ENCODE measurements around the gene EXOSC9. TPM values are rescaled to one million over a fixed set of nuclear protein-coding genes. Genes with fewer than 3 reads are reported as not detected.

The EXOSC9 gene
- total RNA-seq, 1 donor from 2014 or later, result 25.1 TPM

GRCh38 chr4:121769341-121769740 lies 31.8 kb upstream of the EXOSC9 start:
- H3K27ac ChIP-seq (ENCODE audit: low read depth, low read length), result no peak overlapping the region
- no peaks in the 10 kb centered on the region for H3K36me3 ChIP-seq (ENCODE audit: control insufficient read depth in 3 of 3, insufficient read depth in 3 of 3, low read length in 3 of 3)
- no peak overlapping the region for H3K4me3 ChIP-seq (ENCODE audit: low read length in 3 of 3)
- H3K4me1 ChIP-seq (ENCODE audit: control insufficient read depth in 3 of 3, insufficient read depth in 3 of 3, low read length in 3 of 3), result peaks cover 0 to 4% (median 4%) of the 10 kb centered on the region in 3 donors
- no peaks in the 10 kb centered on the region for H3K9me3 ChIP-seq (ENCODE audit: control insufficient read depth in 3 of 3, low read length in 3 of 3)
- H3K9ac ChIP-seq (ENCODE audit: low read depth in 1 of 3, low read length in 3 of 3), result no peak overlapping the region
- peaks cover 21 to 29% (median 24%) of the 10 kb centered on the region in 3 donors for H3K27me3 ChIP-seq (ENCODE audit: control insufficient read depth in 3 of 3, insufficient read depth in 3 of 3, low read length in 3 of 3)

- H3K4me3 ChIP-seq (ENCODE audit: low read length in 3 of 3), result no peak overlapping the region
- peaks cover 7 to 12% (median 8%) of the 10 kb centered on the region in 3 donors for H3K27me3 ChIP-seq (ENCODE audit: control insufficient read depth in 3 of 3, insufficient read depth in 3 of 3, low read length in 3 of 3)
- H3K4me1 ChIP-seq (ENCODE audit: control insufficient read depth in 3 of 3, insufficient read depth in 3 of 3, low read length in 3 of 3), result no peaks in the 10 kb centered on the region
- H3K9ac ChIP-seq (ENCODE audit: low read depth in 1 of 3, low read length in 3 of 3), result no peak overlapping the region
- no peaks in the 10 kb centered on the region for H3K36me3 ChIP-seq (ENCODE audit: control insufficient read depth in 3 of 3, insufficient read depth in 3 of 3, low read length in 3 of 3)
- no peak overlapping the region for H3K27ac ChIP-seq (ENCODE audit: low read depth, low read length)
- H3K9me3 ChIP-seq (ENCODE audit: control insufficient read depth in 3 of 3, low read length in 3 of 3), result no peaks in the 10 kb centered on the region
Measured at GRCh38 chr4:121771869-121772268, 29.3 kb upstream of the EXOSC9 start.

GRCh38 chr4:121773883-121774282 lies 27.2 kb upstream of the EXOSC9 start:
- H3K9ac ChIP-seq (ENCODE audit: low read depth in 1 of 3, low read length in 3 of 3), result no peak overlapping the region
- H3K27ac ChIP-seq (ENCODE audit: low read depth, low read length), result no peak overlapping the region
- no peaks in the 10 kb centered on the region for H3K9me3 ChIP-seq (ENCODE audit: control insufficient read depth in 3 of 3, low read length in 3 of 3)
- no peaks in the 10 kb centered on the region for H3K4me1 ChIP-seq (ENCODE audit: control insufficient read depth in 3 of 3, insufficient read depth in 3 of 3, low read length in 3 of 3)
- H3K27me3 ChIP-seq (ENCODE audit: control insufficient read depth in 3 of 3, insufficient read depth in 3 of 3, low read length in 3 of 3), result peaks cover 7 to 12% (median 8%) of the 10 kb centered on the region in 3 donors
- no peak overlapping the region for H3K4me3 ChIP-seq (ENCODE audit: low read length in 3 of 3)
- H3K36me3 ChIP-seq (ENCODE audit: control insufficient read depth in 3 of 3, insufficient read depth in 3 of 3, low read length in 3 of 3), result no peaks in the 10 kb centered on the region

GRCh38 chr4:121776610-121777401 lies 24.3 kb upstream of the EXOSC9 start:
- no peak overlapping the region for H3K4me3 ChIP-seq (ENCODE audit: low read length in 3 of 3)
- H3K27ac ChIP-seq (ENCODE audit: low read depth, low read length), result no peak overlapping the region
- no peak overlapping the region for H3K9ac ChIP-seq (ENCODE audit: low read depth in 1 of 3, low read length in 3 of 3)

GRCh38 chr4:121777625-121778024 lies 23.5 kb upstream of the EXOSC9 start:
- no peaks in the 10 kb centered on the region for H3K4me1 ChIP-seq (ENCODE audit: control insufficient read depth in 3 of 3, insufficient read depth in 3 of 3, low read length in 3 of 3)
- no peaks in the 10 kb centered on the region for H3K36me3 ChIP-seq (ENCODE audit: control insufficient read depth in 3 of 3, insufficient read depth in 3 of 3, low read length in 3 of 3)
- H3K27me3 ChIP-seq (ENCODE audit: control insufficient read depth in 3 of 3, insufficient read depth in 3 of 3, low read length in 3 of 3), result peaks cover 0 to 3% (median 0%) of the 10 kb centered on the region in 3 donors
- no peak overlapping the region for H3K9ac ChIP-seq (ENCODE audit: low read depth in 1 of 3, low read length in 3 of 3)
- H3K4me3 ChIP-seq (ENCODE audit: low read length in 3 of 3), result no peak overlapping the region
- H3K27ac ChIP-seq (ENCODE audit: low read depth, low read length), result no peak overlapping the region
- H3K9me3 ChIP-seq (ENCODE audit: control insufficient read depth in 3 of 3, low read length in 3 of 3), result no peaks in the 10 kb centered on the region

More at GRCh38 chr4:121776610-121777401, 24.3 kb upstream of the EXOSC9 start:
- Histone ChIP-seq H3K27me3 (ENCODE audit: control insufficient read depth in 3 of 3, insufficient read depth in 3 of 3, low read length in 3 of 3) (peaks cover 0 to 6% (median 0%) of the 10 kb centered on the region in 3 donors), H3K9me3 (ENCODE audit: control insufficient read depth in 3 of 3, low read length in 3 of 3) (no peaks in the 10 kb centered on the region), H3K36me3 (ENCODE audit: control insufficient read depth in 3 of 3, insufficient read depth in 3 of 3, low read length in 3 of 3) (no peaks in the 10 kb centered on the region), H3K4me1 (ENCODE audit: control insufficient read depth in 3 of 3, insufficient read depth in 3 of 3, low read length in 3 of 3) (no peaks in the 10 kb centered on the region)

GRCh38 chr4:121778991-121779628 lies 22.0 kb upstream of the EXOSC9 start:
- peaks cover 0 to 3% (median 0%) of the 10 kb centered on the region in 3 donors for H3K27me3 ChIP-seq (ENCODE audit: control insufficient read depth in 3 of 3, insufficient read depth in 3 of 3, low read length in 3 of 3)
- no peaks in the 10 kb centered on the region for H3K36me3 ChIP-seq (ENCODE audit: control insufficient read depth in 3 of 3, insufficient read depth in 3 of 3, low read length in 3 of 3)
- H3K9me3 ChIP-seq (ENCODE audit: control insufficient read depth in 3 of 3, low read length in 3 of 3), result no peaks in the 10 kb centered on the region
- no peak overlapping the region for H3K9ac ChIP-seq (ENCODE audit: low read depth in 1 of 3, low read length in 3 of 3)
- no peak overlapping the region for H3K27ac ChIP-seq (ENCODE audit: low read depth, low read length)
- no peak overlapping the region for H3K4me3 ChIP-seq (ENCODE audit: low read length in 3 of 3)
- H3K4me1 ChIP-seq (ENCODE audit: control insufficient read depth in 3 of 3, insufficient read depth in 3 of 3, low read length in 3 of 3), result no peaks in the 10 kb centered on the region

GRCh38 chr4:121783210-121783609 lies 17.9 kb upstream of the EXOSC9 start:
- peaks cover 0 to 4% (median 0%) of the 10 kb centered on the region in 3 donors for H3K9me3 ChIP-seq (ENCODE audit: control insufficient read depth in 3 of 3, low read length in 3 of 3)
- H3K27me3 ChIP-seq (ENCODE audit: control insufficient read depth in 3 of 3, insufficient read depth in 3 of 3, low read length in 3 of 3), result peaks cover 0 to 3% (median 0%) of the 10 kb centered on the region in 3 donors
- no peak overlapping the region for H3K9ac ChIP-seq (ENCODE audit: low read depth in 1 of 3, low read length in 3 of 3)
- no peaks in the 10 kb centered on the region for H3K4me1 ChIP-seq (ENCODE audit: control insufficient read depth in 3 of 3, insufficient read depth in 3 of 3, low read length in 3 of 3)
- H3K36me3 ChIP-seq (ENCODE audit: control insufficient read depth in 3 of 3, insufficient read depth in 3 of 3, low read length in 3 of 3), result no peaks in the 10 kb centered on the region
- no peak overlapping the region for H3K4me3 ChIP-seq (ENCODE audit: low read length in 3 of 3)
- H3K27ac ChIP-seq (ENCODE audit: low read depth, low read length), result no peak overlapping the region

- Histone ChIP-seq H3K9me3 (ENCODE audit: control insufficient read depth in 3 of 3, low read length in 3 of 3) (peaks cover 0 to 4% (median 0%) of the 10 kb centered on the region in 3 donors), H3K4me3 (ENCODE audit: low read length in 3 of 3) (no peak overlapping the region), H3K36me3 (ENCODE audit: control insufficient read depth in 3 of 3, insufficient read depth in 3 of 3, low read length in 3 of 3) (no peaks in the 10 kb centered on the region), H3K27me3 (ENCODE audit: control insufficient read depth in 3 of 3, insufficient read depth in 3 of 3, low read length in 3 of 3) (peaks cover 0 to 2% (median 0%) of the 10 kb centered on the region in 3 donors), H3K4me1 (ENCODE audit: control insufficient read depth in 3 of 3, insufficient read depth in 3 of 3, low read length in 3 of 3) (no peaks in the 10 kb centered on the region), H3K27ac (ENCODE audit: low read depth, low read length) (no peak overlapping the region), H3K9ac (ENCODE audit: low read depth in 1 of 3, low read length in 3 of 3) (no peak overlapping the region)
Measured at GRCh38 chr4:121784401-121784800, 16.7 kb upstream of the EXOSC9 start.

GRCh38 chr4:121784975-121785374 lies 16.1 kb upstream of the EXOSC9 start:
- Histone ChIP-seq H3K27ac (ENCODE audit: low read depth, low read length) (no peak overlapping the region), H3K27me3 (ENCODE audit: control insufficient read depth in 3 of 3, insufficient read depth in 3 of 3, low read length in 3 of 3) (peaks cover 0 to 2% (median 0%) of the 10 kb centered on the region in 3 donors), H3K36me3 (ENCODE audit: control insufficient read depth in 3 of 3, insufficient read depth in 3 of 3, low read length in 3 of 3) (no peaks in the 10 kb centered on the region), H3K9me3 (ENCODE audit: control insufficient read depth in 3 of 3, low read length in 3 of 3) (peaks cover 0 to 4% (median 0%) of the 10 kb centered on the region in 3 donors), H3K9ac (ENCODE audit: low read depth in 1 of 3, low read length in 3 of 3) (no peak overlapping the region), H3K4me1 (ENCODE audit: control insufficient read depth in 3 of 3, insufficient read depth in 3 of 3, low read length in 3 of 3) (no peaks in the 10 kb centered on the region), H3K4me3 (ENCODE audit: low read length in 3 of 3) (no peak overlapping the region)

- no peak overlapping the region for H3K9ac ChIP-seq (ENCODE audit: low read depth in 1 of 3, low read length in 3 of 3)
- peaks cover 0 to 2% (median 0%) of the 10 kb centered on the region in 3 donors for H3K27me3 ChIP-seq (ENCODE audit: control insufficient read depth in 3 of 3, insufficient read depth in 3 of 3, low read length in 3 of 3)
- H3K36me3 ChIP-seq (ENCODE audit: control insufficient read depth in 3 of 3, insufficient read depth in 3 of 3, low read length in 3 of 3), result no peaks in the 10 kb centered on the region
- no peak overlapping the region for H3K4me3 ChIP-seq (ENCODE audit: low read length in 3 of 3)
- H3K9me3 ChIP-seq (ENCODE audit: control insufficient read depth in 3 of 3, low read length in 3 of 3), result peaks cover 0 to 4% (median 0%) of the 10 kb centered on the region in 3 donors
- H3K27ac ChIP-seq (ENCODE audit: low read depth, low read length), result no peak overlapping the region
- H3K4me1 ChIP-seq (ENCODE audit: control insufficient read depth in 3 of 3, insufficient read depth in 3 of 3, low read length in 3 of 3), result no peaks in the 10 kb centered on the region
Measured at GRCh38 chr4:121785479-121785878, 15.6 kb upstream of the EXOSC9 start.
